Body of pancreas (tissue), 4 donors: ENCODE data around the gene NPIPB2.

Experiments used
- POLR2A ChIP-seq, 3 donors: fragments of 450-650 bp; IDR thresholded peaks; one replicate each; pipeline ENCODE4 v1.6.1; 2016; ENCODE audit warnings: antibody characterized with exemption in 3 of 3, mild to moderate bottlenecking in 2 of 3
- TF ChIP-seq, protein P1 (sequence below), 7 experiments: fragments of 450-650 bp in 4 of 7; fragments of 200-600 bp in 3 of 7; sonication (generic) in 3 of 7; IDR thresholded peaks; one replicate each; pipeline ENCODE4 v1.5.1; 2016 to 2019; ENCODE audit warnings: antibody characterized with exemption in 7 of 7

DNA sequence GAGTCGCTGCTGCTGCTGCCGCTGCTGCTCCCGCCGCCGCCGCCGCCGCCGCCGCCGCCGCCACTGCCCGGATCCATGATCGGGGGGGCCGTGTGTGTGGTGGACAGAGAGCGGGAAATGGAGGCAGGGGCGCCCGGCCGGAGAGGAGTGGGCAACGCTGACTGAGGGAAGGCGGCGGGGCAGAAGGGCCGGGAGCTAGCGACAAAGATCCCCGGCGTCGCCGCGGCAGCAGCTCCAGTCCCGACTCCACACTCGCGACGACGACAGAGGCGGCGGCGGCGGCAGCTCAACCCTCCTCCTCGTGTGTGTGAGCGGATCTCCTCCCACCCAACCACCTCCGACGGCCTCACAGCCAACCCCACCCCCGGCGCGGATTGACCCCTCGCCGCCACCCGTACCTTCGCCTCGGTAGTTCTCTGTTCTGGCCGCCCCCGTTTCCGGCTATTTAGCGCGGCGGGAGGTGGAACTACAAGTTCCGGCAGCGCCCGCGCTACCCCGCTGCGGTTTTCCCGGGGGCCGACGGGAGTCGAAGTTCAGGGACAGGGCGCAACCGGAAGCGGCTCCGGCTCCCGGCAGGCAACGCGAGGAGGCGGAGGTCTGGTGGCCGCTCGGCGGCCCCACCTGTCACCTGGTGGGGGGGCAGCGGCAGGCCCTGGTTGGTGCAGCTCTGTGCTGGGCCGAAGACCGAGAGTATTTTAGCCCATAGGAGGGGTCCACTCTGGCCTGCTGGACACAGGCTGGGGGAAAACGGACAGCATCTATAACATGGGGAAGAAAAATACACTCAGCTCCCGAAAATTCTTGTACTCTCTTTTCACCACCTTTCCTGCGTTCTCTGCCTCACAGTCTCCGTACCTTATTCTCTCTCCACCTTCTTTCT lies 26.0 kb downstream of the NPIPB2 start, which contains the start of gene GSPT1:
- peak; percentile 91 to 96 (median 95) for TF ChIP-seq POLR2A (IDR thresholded peaks at IDR 0.05)
- TF ChIP-seq, protein P1, sequence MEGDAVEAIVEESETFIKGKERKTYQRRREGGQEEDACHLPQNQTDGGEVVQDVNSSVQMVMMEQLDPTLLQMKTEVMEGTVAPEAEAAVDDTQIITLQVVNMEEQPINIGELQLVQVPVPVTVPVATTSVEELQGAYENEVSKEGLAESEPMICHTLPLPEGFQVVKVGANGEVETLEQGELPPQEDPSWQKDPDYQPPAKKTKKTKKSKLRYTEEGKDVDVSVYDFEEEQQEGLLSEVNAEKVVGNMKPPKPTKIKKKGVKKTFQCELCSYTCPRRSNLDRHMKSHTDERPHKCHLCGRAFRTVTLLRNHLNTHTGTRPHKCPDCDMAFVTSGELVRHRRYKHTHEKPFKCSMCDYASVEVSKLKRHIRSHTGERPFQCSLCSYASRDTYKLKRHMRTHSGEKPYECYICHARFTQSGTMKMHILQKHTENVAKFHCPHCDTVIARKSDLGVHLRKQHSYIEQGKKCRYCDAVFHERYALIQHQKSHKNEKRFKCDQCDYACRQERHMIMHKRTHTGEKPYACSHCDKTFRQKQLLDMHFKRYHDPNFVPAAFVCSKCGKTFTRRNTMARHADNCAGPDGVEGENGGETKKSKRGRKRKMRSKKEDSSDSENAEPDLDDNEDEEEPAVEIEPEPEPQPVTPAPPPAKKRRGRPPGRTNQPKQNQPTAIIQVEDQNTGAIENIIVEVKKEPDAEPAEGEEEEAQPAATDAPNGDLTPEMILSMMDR (IDR thresholded peaks at IDR 0.05): peak in 3 of 7 experiments; percentile 17 to 35 (median 33)
